T-helper 2 cell treated with Interferon-gamma antibody and Interleukin-4, amounts not matched to agents 100 ng/mL and 5 ng/mL, for 36 hours (primary cell): ENCODE measurements around the gene CTAGE8. TPM values are rescaled to one million over a fixed set of nuclear protein-coding genes. Genes with fewer than 3 reads are reported as not detected.
"Not testable (repeated sequence)": the region's sequence is repeated elsewhere in the genome, so short reads cannot be mapped to it uniquely, and the experiment has no call there.

Source experiments
- intact Hi-C: fragments of 100-400 bp; cut with micrococcal nuclease; formaldehyde crosslinking; loops from one replicate; pipeline ENCODE4 v1.15.1; 2023
- total RNA-seq: library from RNA; stranded (reverse); gene quantifications from 2 replicates; pipeline ENCODE4 v1.2.3, GENCODE V29; 2022

The CTAGE8 gene
- total RNA-seq, 1 donor from 2014 or later = 1.7 TPM

DNA sequence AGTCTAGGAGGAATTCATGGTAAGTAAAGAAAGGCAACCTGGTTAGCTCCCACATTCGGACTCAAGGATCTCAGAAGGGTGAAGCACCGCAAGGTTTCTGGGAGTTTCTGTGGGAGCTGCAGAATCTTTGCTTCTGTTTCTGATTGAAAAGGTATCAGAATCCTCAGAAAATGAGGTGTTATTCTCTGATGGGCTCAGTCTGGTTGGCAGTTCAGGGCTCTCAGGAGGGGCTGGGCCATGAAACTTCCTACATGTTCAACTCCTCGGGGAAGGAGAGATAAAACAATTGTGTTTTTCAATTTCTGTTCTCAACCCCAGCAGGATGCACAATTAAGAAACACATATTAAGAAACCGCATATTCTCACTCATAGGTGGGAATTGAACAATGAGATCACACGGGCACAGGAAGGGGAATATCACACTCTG is 13.6 kb downstream of the CTAGE8 start:
- intact Hi-C loops = no loop called here

DNA sequence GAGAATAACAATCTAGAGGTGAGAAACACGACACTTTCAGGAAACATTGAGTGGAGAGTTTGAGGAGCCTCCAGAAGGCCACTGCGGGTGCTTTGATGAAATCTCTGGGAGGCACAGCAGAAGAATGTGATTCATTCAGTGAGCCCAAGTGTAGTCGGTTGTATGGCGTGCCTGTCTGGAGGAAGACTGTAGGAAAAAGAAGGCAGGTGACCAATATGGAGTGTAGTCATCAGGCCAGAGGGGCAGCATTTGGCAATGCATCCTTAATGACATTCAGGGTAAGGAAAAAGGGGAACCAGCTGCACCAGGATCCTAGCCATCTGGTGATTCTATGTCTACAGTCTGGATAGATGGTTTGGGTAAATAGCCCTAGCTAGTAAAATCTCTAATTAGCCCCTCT is 16.8 kb downstream of the CTAGE8 start:
- intact Hi-C loops = not testable (repeated sequence)

DNA sequence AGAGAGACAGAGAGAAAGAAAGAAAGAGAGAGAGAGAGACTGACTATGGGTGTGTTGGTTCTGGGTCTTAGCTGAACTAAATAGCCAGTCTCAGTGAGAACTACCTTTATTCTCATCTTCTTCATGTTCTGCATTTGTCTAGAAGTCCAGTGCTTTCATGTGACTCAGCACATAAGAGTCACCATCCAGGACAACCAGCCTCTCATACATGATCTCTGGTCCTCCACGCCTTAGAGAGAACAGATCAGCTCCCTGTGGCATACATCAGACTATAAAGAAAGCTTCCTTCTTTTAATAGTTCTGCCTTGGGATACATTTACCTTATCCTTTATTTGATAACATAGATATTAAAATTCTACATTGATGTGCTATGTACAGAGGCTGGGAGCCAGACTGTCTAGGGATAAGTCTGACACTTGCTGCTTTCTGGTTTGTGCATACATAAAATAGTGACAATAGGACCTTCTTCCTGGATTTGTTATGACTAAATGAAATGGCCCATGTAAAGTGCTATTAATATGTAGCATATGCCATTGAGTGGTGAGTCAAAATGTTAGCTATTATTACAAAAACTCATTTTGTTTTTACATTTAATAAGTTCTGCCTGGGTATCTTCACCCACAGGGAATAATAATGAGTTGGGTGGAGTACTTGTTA is 21.3 kb downstream of the CTAGE8 start:
- intact Hi-C loops = not testable (repeated sequence)

DNA sequence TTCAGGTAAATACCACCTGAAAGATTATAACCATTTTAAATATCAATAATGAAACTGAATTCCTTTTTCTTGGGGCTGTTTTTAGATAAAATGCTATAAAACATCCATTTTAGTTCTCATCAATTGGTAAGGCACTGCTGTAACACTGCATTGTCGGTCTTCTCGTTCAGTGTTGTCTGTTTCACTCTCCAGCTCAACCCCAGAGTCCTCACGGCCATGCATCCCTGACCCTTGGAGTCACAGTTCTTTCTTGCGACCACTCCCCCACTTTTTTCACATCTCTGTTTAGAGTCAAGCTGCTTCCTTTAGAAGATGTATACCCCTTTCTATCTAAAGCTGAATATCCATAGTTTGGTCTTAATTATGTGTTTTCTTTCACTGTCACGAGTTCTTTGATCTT is 22.1 kb downstream of the CTAGE8 start:
- intact Hi-C loops = not testable (repeated sequence)

DNA sequence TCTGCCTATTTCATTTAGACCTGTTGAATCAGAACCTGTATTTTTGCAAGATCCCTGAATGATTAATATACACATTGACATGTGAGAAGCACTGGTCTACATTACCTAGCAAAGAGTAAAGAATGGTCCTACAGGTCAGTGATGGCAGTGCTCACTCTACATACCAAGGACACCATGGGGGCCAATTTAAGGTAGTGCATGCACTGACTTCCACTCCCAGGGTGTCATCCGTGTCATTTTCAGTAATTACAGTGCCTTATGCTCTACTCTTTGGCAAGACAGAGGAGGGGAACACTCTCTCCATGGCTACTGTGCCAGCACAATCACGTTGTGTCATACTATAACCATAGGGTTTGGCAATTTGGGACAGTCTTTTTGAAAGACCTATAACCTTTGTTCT is 23.7 kb downstream of the CTAGE8 start:
- intact Hi-C loops = not testable (repeated sequence)

DNA sequence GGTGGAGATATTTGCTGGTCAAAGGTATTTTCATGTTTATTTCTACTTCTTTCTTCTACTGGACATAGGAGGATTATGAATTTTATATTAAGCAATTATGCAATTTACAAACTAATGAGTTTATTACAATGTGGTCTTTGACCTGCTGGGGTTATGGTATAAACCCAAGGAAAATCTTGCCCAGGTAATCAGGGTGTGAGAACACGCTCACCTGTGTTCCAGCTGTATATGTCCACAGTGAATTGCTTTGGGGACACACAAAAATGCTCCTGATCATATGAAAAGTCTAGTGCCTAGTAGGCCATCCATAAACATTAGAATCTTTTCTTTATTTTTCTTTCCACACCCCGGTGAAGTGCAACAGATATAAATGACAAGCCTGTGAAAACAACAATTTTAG is 29.7 kb downstream of the CTAGE8 start, which contains the start of gene OR2A42:
Gene OR2A42 (minus strand): TSS at position 241 of the 400 bp plus-strand sequence. CDS start 6,762 bp downstream, outside the sequence.
- intact Hi-C loops = not testable (repeated sequence)

DNA sequence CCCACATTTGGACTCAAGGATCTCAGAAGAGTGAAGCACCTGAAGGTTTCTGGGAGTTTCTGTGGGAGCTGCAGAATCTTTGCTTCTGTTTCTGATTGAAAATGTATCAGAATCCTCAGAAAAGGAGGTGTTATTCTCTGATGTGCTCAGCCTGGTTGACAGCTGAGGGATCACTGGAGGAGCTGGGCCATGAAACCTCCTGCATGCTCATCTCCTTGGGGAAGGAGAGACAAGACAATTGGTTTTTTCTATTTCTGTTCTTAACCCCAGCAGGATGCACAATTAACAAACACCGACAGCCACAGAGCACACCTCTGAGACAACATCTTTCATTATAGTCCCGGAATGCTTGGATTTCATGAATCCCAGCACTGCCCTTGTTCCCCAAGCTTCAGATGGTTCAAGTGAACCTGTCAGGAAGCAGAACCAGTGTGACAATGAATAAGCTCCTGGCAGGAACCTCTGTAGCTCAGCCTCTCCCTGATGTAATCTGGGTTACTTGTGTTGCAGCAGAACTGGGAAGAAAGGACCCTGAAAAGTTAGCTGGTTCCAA is 30.5 kb downstream of the CTAGE8 start:
- intact Hi-C loops = not testable (repeated sequence)

DNA sequence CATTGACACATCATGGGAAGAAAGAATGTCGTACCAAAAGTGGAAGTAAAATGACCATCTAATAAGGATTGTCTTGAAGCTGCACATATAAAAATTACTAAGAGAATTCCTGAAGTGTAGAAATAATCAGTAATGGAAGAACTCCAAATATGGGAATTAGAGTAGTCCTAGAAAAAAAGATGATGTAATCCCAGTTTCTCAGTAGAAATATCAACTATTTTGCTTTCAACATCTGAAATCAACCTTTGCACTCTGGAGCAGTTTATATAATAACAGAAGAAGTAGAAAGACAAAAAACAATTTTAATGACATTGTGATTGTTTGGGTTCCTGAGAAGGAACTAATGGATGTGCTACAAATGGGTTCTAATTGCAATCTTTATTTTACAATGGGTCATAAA is 36.0 kb downstream of the CTAGE8 start:
- intact Hi-C loops = not testable (repeated sequence)

DNA sequence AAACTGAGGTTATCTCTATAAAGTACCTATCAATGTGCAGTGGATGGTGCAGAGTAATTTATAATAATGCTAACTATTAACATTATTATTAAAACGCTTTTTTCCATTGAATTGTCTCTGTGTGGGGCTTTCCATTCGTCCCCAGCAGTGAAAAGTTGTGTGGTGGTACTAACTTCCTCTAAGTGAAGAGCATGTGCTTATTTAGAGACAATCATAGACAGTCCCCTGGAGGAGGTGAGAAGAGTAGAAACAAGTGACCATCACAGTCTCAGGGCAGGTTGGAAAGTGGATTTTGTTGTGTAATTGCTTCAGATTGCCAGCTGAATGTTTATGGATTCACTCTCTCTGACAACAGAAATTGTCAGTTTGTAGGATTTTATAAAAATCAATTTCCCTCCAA is 38.1 kb downstream of the CTAGE8 start:
- intact Hi-C loops = not testable (repeated sequence)

DNA sequence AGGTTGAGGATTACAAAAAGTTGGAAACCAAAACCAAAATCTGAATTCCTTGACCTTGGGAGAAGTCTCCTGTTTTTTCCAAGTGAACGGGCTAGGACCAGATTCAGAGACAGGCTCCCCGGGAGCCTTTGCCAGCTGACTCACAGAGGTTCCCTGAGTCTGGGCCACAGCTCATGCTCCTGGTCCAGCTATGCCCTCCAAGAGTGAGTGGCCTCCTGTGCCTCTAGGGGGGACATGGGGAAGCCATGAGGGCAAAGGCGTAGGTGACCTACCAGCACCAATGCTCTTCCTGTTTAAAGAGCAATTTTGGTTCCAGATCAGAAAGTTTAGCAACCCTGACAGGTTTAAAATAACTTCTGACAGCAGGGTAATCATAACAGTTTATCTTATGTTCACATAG is 40.3 kb downstream of the CTAGE8 start:
- intact Hi-C loops = not testable (repeated sequence)

DNA sequence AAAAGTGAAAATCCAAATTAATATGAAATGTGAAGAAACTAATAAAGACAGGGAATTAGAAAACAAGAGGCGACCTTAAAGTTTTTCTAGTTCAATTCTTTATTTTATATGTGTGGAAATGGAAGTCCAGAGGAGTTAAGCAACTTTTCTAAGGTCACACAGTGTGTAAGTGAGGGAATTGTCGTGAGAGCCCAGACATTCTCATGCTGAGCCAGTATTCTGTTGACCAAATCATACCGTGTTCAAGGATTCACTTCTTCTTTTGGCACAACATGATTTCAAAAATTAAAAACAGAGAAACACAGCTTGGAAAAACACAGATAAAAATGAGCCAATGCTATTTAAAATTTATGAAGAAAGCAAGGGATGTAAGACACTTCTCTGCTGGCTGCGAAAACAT is 42.2 kb downstream of the CTAGE8 start:
- intact Hi-C loops = not testable (repeated sequence)

DNA sequence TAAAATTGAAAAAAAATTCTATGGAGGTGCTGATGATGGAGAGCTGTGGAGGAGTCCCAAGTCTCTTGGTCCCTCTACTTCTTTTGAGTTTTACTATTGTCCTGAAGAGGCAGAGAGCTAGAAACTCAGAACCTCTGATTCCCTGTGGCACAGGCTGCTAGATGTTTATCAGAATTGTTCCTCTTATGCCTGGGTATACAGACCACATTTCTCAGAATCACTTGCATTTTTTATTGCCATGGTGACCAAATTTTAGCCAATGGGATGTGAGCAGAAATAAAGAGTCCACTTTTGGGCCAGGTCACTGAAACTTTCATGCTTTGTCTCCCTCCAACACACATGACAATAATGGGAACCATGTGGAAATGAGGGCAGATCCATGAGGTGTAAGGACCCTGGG is 45.4 kb downstream of the CTAGE8 start:
- intact Hi-C loops = not testable (repeated sequence)

DNA sequence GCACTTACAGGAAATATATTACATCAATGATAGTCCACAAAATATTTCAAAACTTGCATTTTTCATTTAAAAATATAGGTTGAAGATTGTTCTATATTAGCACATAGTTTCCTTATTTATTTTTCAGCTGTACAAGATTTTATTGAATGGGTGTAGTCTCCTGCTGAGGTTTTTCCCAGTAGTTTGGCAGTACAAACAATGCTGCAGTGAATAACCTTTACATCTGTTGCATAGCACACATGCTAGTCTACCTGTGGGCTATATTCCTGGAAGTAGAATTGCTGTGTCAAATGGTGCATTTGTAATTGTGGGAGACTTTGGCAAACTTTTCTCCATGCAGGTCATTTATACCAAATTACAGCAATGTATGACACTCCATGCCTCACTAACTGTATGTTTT is 48.6 kb downstream of the CTAGE8 start:
- intact Hi-C loops = not testable (repeated sequence)

DNA sequence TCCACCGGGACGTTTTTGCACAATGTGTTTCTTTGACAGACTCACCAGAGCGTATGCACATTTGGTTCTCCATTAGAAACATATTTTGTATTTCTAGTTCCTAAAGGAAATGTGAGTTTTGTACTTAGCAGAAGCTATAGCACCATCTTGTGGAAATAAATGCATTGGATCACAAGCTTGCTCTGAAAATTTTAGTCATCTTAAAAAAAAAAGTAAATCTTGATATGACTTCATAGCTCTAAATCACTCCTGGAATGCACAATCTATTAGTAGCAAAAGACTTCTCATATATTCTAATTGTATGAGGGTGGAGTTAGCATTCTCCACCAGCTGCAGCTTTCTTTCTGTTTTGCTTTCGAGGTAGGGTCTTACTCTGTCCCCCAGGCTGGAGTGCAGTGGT is 49.9 kb downstream of the CTAGE8 start:
- intact Hi-C loops = not testable (repeated sequence)

DNA sequence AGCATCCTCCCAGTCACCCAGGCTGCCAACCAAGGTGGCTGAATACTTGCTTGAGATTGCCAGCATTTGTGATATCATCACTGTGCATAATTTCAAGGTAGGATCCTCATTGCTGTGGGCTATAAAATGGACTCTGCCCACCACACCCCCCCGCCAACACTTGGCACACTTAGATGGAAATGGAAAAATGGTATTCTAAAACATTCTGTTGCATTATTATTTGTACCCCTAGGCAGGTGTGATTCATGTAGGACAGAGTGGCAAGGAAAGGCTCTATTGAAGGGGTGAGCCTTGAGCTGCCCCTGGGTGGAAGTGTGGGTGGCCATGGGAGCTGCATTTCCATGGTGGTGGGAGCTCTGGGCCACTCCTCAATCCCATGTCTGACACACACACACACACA is 50.5 kb downstream of the CTAGE8 start:
- intact Hi-C loops = not testable (repeated sequence)

DNA sequence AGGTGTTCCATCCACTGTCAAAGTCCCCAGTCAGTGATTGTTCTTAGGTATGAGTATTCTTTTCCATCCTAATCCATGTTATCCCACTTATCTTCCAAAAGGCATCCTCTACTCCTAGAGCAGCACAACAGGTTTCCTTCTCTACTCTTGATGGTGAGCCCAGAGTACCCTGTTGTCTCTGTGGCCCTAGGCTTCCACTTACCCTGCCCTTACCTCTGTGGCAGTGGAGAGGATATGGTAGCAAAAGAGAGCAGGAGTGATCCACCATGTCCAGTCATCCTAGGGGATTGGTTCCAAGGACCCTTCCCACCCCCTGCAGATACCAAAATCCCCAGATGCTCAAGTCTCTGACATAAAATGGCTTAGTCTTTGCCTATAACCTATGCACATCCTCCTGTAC is 51.9 kb downstream of the CTAGE8 start:
- intact Hi-C loops = not testable (repeated sequence)

Other genes with a start within 250 kb of the CTAGE8 start
- not detected in 2 replicates for gene OR2A5, start 220.3 kb downstream of the CTAGE8 start, total RNA-seq
- not detected in 2 replicates for gene OR2A25, start 199.5 kb downstream of the CTAGE8 start, total RNA-seq
- not detected in 2 replicates for gene OR2A12, start 183.0 kb downstream of the CTAGE8 start, total RNA-seq
- gene OR2A2, start 159.7 kb downstream of the CTAGE8 start, total RNA-seq = not detected in 2 replicates
- not detected in 2 replicates for gene OR2A14, start 146.1 kb downstream of the CTAGE8 start, total RNA-seq
- gene CTAGE4, start 85.8 kb downstream of the CTAGE8 start, total RNA-seq = 2.3 and 2.4 TPM in 2 replicates
- gene ARHGEF35, start 73.5 kb downstream of the CTAGE8 start, total RNA-seq = 3.6 and 3.9 TPM in 2 replicates
- 0.16 TPM in 1 of 2 replicates, not detected in the other for gene OR2A42, start 29.7 kb downstream of the CTAGE8 start, total RNA-seq
- gene OR2A7, start 4.5 kb downstream of the CTAGE8 start, total RNA-seq = 3.9 TPM in 2 replicates
- 0.09 TPM in 1 of 2 replicates, not detected in the other for gene OR2A1, start 43.1 kb upstream of the CTAGE8 start, total RNA-seq
- gene ARHGEF5, start 86.1 kb upstream of the CTAGE8 start, total RNA-seq = 11.0 and 11.9 TPM in 2 replicates
- not detected in 2 replicates for gene NOBOX, start 134.4 kb upstream of the CTAGE8 start, total RNA-seq